ENCODE results near the gene TDRD10.

The TDRD10 gene

DNA sequence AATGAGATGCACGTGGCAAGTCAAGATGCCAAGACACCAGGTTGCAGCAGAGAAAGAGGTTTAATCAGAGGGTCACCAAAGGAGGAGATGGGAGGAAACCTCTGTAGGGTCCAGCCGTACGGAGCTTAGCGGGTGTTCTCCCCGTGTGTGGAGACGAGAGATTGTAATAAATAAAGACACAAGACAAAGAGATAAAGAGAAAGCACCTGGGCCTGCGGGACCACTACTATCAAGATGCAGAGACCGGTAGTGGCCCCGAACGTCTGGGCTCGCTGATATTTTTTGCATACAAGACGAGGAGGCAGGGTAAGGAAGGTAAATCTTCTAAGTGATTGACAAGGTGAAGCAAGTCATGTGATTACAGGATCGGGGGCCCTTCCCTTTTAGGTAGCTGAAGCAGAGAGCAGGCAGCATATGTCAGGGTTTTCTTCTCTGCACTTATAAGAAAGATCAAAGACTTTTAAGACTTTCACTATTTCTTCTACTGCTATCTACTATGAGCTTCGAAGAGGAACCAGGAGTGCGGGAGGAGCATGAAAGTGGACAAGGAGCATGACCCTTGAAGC is 41.2 kb upstream of the TDRD10 start:
- no peak for DNase-seq (ENCODE audit: low read depth)
- no peak overlapping the region for H3K4me3 ChIP-seq (ENCODE audit: low read depth, low read length)
- no peak for TF ChIP-seq CTCF (IDR thresholded peaks at IDR 0.05; ENCODE audit: control insufficient read depth, extremely low read depth, insufficient read depth)

- H3K4me3 ChIP-seq (ENCODE audit: low read depth, low read length): no peak overlapping the region
- DNase-seq (ENCODE audit: low read depth): peak; percentile 21
- no peak for TF ChIP-seq CTCF (IDR thresholded peaks at IDR 0.05; ENCODE audit: control insufficient read depth, extremely low read depth, insufficient read depth)
Measured at GRCh38 chr1:154463512-154463990, 38.5 kb upstream of the TDRD10 start.

DNA sequence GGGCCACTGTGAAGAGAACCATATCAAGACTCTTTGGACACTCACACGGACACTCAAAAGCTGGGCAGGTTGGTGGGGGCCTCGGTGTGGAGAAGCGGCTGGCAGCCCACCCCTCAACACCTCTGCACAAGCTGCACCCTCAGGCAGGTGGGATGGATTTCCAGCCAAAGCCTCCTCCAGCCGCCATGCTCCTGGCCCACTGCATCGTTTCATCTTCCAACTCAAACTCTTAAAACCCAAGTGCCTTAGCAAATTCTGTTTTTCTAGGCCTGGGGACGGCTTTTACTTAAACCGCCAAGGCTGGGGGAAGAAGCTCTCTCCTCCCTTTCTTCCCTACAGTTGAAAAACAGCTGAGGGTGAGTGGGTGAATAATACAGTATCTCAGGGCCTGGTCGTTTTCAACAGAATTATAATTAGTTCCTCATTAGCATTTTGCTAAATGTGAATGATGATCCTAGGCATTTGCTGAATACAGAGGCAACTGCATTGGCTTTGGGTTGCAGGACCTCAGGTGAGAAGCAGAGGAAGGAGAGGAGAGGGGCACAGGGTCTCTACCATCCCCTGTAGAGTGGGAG is 36.3 kb upstream of the TDRD10 start:
- H3K4me3 ChIP-seq (ENCODE audit: low read depth, low read length): no peak overlapping the region
- no peak for DNase-seq (ENCODE audit: low read depth)
- no peak for TF ChIP-seq CTCF (IDR thresholded peaks at IDR 0.05; ENCODE audit: control insufficient read depth, extremely low read depth, insufficient read depth)

DNA sequence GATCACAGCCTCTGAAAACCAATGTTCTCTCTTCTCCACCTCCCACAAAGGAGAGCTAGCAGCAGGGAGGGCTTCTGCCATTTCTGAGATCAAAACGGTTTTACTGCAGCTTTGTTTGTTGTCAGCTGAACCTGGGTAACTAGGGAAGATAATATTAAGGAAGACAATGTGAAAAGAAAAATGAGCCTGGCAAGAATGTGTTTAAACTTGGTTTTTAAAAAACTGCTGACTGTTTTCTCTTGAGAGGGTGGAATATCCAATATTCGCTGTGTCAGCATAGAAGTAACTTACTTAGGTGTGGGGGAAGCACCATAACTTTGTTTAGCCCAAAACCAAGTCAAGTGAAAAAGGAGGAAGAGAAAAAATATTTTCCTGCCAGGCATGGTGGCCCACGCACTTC is 35.8 kb upstream of the TDRD10 start:
- no peak overlapping the region for H3K4me3 ChIP-seq (ENCODE audit: low read depth, low read length)
- DNase-seq (ENCODE audit: low read depth): no peak
- no peak for TF ChIP-seq CTCF (IDR thresholded peaks at IDR 0.05; ENCODE audit: control insufficient read depth, extremely low read depth, insufficient read depth)

GRCh38 chr1:154466921-154467417 is 35.0 kb upstream of the TDRD10 start:
- no peak overlapping the region for H3K4me3 ChIP-seq (ENCODE audit: low read depth, low read length)
- no peak for TF ChIP-seq CTCF (IDR thresholded peaks at IDR 0.05; ENCODE audit: control insufficient read depth, extremely low read depth, insufficient read depth)
- no peak for DNase-seq (ENCODE audit: low read depth)

DNA sequence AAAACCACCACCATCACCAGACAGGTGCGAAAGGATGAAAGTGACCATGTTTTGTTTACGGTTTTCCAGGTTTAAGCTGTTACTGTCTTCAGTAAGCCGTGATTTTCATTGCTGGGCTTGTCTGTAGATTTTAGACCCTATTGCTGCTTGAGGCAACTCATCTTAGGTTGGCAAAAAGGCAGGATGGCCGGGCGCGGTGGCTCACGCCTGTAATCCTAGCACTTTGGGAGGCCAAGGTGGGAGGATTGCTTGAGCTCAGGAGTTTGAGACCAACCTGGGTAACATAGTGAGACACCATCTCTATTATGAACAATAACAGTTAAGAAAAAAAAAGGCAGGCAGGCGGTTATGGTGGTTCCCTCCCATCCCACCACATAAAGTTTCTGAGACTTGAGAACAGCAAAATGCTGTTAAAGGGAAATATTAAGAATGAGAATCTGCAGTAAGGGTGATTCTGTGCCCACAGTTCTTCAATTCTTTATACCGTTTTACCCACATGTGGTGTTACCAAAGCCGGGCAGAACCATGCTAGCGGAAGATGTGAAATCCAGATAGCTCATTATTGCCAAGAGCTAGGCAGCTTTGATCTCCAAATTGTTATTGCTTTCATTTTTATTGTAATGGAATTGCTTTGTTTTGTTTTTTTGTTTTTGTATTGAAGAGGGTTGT is 34.5 kb upstream of the TDRD10 start:
- no peak for DNase-seq (ENCODE audit: low read depth)
- H3K4me3 ChIP-seq (ENCODE audit: low read depth, low read length): no peak overlapping the region
- no peak for TF ChIP-seq CTCF (IDR thresholded peaks at IDR 0.05; ENCODE audit: control insufficient read depth, extremely low read depth, insufficient read depth)

Measured in LNCaP clone FGC (cell line).